NB4 (cell line): ENCODE results near the gene TAGAP.
A peak's percentile ranks its signal among the peaks of the same experiment; 100 is the strongest.

Source experiments
- DNase-seq: peaks from one replicate; pipeline ENCODE4 v3.0.0; 2010; ENCODE audit warnings: low read depth
- H3K4me3 ChIP-seq: one replicate; pipeline ENCODE4 v1.5.1; 2011; ENCODE audit warnings: mild to moderate bottlenecking, low read depth, low read length, moderate library complexity
- CTCF ChIP-seq: IDR thresholded peaks from one replicate; pipeline ENCODE4 v1.5.1; 2012; ENCODE audit warnings: low read depth, low read length
- MAX ChIP-seq: IDR thresholded peaks from 2 replicates; pipeline ENCODE4 v1.6.1; 2011; ENCODE audit warnings: low read depth, low read length
- MYC ChIP-seq: IDR thresholded peaks from 2 replicates; pipeline ENCODE4 v1.6.1; 2011; ENCODE audit warnings: low read depth, low read length
- POLR2A ChIP-seq: IDR thresholded peaks from 2 replicates; pipeline ENCODE4 v1.6.1; 2011; ENCODE audit warnings: mild to moderate bottlenecking; ENCODE audit not compliant: insufficient read length; ENCODE audit errors: extremely low read depth

TAGAP gene

GRCh38 chr6:159062564-159062945 lies 17.8 kb upstream of the TAGAP start:
- TF ChIP-seq CTCF (no peak), POLR2A (no peak), MYC (no peak), MAX (no peak)
- DNase-seq: peak; percentile 72
- H3K4me3 ChIP-seq: no peak overlapping the region

GRCh38 chr6:159061805-159062563 lies 17.2 kb upstream of the TAGAP start:
- TF ChIP-seq MAX (peak; percentile 60), POLR2A (no peak)
- DNase-seq: peak; percentile 76

GRCh38 chr6:159061146-159061545 lies 16.4 kb upstream of the TAGAP start:
- TF ChIP-seq CTCF: no peak
- DNase-seq: no peak
- H3K4me3 ChIP-seq: no peak overlapping the region

More at GRCh38 chr6:159061805-159062563, 17.2 kb upstream of the TAGAP start:
- H3K4me3 ChIP-seq: no peak overlapping the region

GRCh38 chr6:159059885-159060506 lies 15.2 kb upstream of the TAGAP start:
- DNase-seq: no peak
- no peak overlapping the region for H3K4me3 ChIP-seq
- TF ChIP-seq MYC (no peak), POLR2A (no peak), CTCF (no peak), MAX (no peak)

- no peak for TF ChIP-seq MAX
- no peak for TF ChIP-seq POLR2A
- no peak for TF ChIP-seq MYC
- no peak for TF ChIP-seq CTCF
- no peak for DNase-seq
- no peak overlapping the region for H3K4me3 ChIP-seq
These were observed 14.3 kb upstream of the TAGAP start for GRCh38 chr6:159059141-159059540.

GRCh38 chr6:159056899-159057298 lies 12.1 kb upstream of the TAGAP start:
- no peak for DNase-seq
- TF ChIP-seq MYC (no peak), CTCF (no peak), POLR2A (no peak), MAX (no peak)
- no peak overlapping the region for H3K4me3 ChIP-seq
